Keratinocyte (primary cell): ENCODE results near the gene SOAT1. TPM values are rescaled to one million over a fixed set of nuclear protein-coding genes. Genes with fewer than 3 reads are reported as not detected.

Experiments
- DNase-seq: peaks from one replicate; pipeline ENCODE4 v3.0.0-alpha.2; 2011; ENCODE audit warnings: low read depth, missing footprints, low spot score
- FAIRE-seq: peaks from 2 replicates; lab custom pipeline; 2011; peaks lifted over from hg19 to GRCh38; lab: Jason Lieb, UNC
- H2AFZ ChIP-seq: 2 replicates; pipeline ENCODE4 v1.6.0; 2012; ENCODE audit warnings: low read length, control low read depth, inconsistent platforms; ENCODE audit not compliant: control insufficient read depth
- H3K27ac ChIP-seq: 2 replicates; pipeline ENCODE4 v1.5.1; 2011; ENCODE audit warnings: low read length; ENCODE audit not compliant: control insufficient read depth, insufficient read depth
- H3K27me3 ChIP-seq: 3 replicates; pipeline ENCODE4 v1.6.0; 2011; ENCODE audit warnings: low read length; ENCODE audit not compliant: control insufficient read depth, insufficient read depth; ENCODE audit errors: extremely low read depth
- H3K36me3 ChIP-seq, 2 experiments: 2 replicates in 1 of 2; 3 replicates in 1 of 2; pipeline ENCODE4 v1.5.1; 2011; ENCODE audit warnings: low read length in 2 of 2, mild to moderate bottlenecking in 1 of 2; ENCODE audit not compliant: control insufficient read depth in 2 of 2, insufficient read depth in 2 of 2; ENCODE audit errors: extremely low read depth in 1 of 2
- H3K4me1 ChIP-seq: 3 replicates; pipeline ENCODE4 v1.5.1; 2011; ENCODE audit warnings: low read length; ENCODE audit not compliant: control insufficient read depth, insufficient read depth; ENCODE audit errors: extremely low read depth
- H3K4me2 ChIP-seq: 3 replicates; pipeline ENCODE4 v1.6.0; 2011; ENCODE audit warnings: low read depth, low read length; ENCODE audit not compliant: control insufficient read depth, insufficient read depth; ENCODE audit errors: extremely low read depth
- H3K4me3 ChIP-seq, 3 experiments: fragments of 200-600 bp in 1 of 3; sonication (generic) in 1 of 3; 2 replicates in 2 of 3; 3 replicates in 1 of 3; pipeline ENCODE4 v1.5.1; 2011 to 2016; ENCODE audit warnings: low read length in 3 of 3, mild to moderate bottlenecking in 3 of 3, control low read depth in 2 of 3, inconsistent platforms in 1 of 3, low read depth in 1 of 3, mixed read lengths in 1 of 3, mixed run types in 1 of 3, moderate library complexity in 1 of 3; ENCODE audit not compliant: control insufficient read depth in 2 of 3, insufficient read depth in 2 of 3; ENCODE audit errors: extremely low read depth in 1 of 3
- H3K79me2 ChIP-seq: 2 replicates; pipeline ENCODE4 v1.6.0; 2012; ENCODE audit warnings: low read length; ENCODE audit not compliant: control insufficient read depth, insufficient read depth
- H3K9ac ChIP-seq: 3 replicates; pipeline ENCODE4 v1.6.0; 2011; ENCODE audit warnings: low read length; ENCODE audit not compliant: control insufficient read depth, insufficient read depth; ENCODE audit errors: extremely low read depth
- H3K9me1 ChIP-seq: 3 replicates; pipeline ENCODE4 v1.6.0; 2011; ENCODE audit warnings: low read length; ENCODE audit not compliant: control insufficient read depth, insufficient read depth; ENCODE audit errors: extremely low read depth
- H3K9me3 ChIP-seq: 2 replicates; pipeline ENCODE4 v1.5.1; 2012; ENCODE audit warnings: low read depth, low read length; ENCODE audit not compliant: control insufficient read depth
- H4K20me1 ChIP-seq: 3 replicates; pipeline ENCODE4 v1.6.0; 2011; ENCODE audit warnings: low read length; ENCODE audit not compliant: control insufficient read depth, insufficient read depth; ENCODE audit errors: extremely low read depth
- EZH2 ChIP-seq: IDR thresholded peaks from one replicate; pipeline ENCODE4 v1.6.1; 2012; ENCODE audit warnings: inconsistent platforms, mild to moderate bottlenecking, low read length, moderate library complexity
- dilution Hi-C: fragments of 300-500 bp; cut with MboI; formaldehyde crosslinking; loops from one replicate; pipeline ENCODE4 v1.7.0; 2020; ENCODE audit warnings: low sequenced_read_pairs; ENCODE audit not compliant: extremely low pct_ligation_motif_present
- polyA plus RNA-seq, 5 experiments: library from polyadenylated mRNA; depleted of rRNA in 3 of 5; stranded (reverse) in 3 of 5; stranded (forward) in 1 of 5; unstranded in 1 of 5; fragments of >200 nt; gene quantifications; 1 replicate in 1 of 5; 2 replicates in 3 of 5; 3 replicates in 1 of 5; pipeline versions ENCODE4 v1.2.1 to v1.2.3, GENCODE V29; 2011 to 2012; ENCODE audit warnings: missing spikeins in 2 of 5, low read depth in 1 of 5, low replicate concordance in 1 of 5
- TF ChIP-seq, protein P1 (sequence below), 3 experiments: IDR thresholded peaks in 1 of 3; conservative IDR thresholded peaks in 1 of 3; optimal IDR thresholded peaks in 1 of 3; 2 replicates in 2 of 3; 3 replicates in 1 of 3; pipeline versions ENCODE3 to v1.5.1; 2011; ENCODE audit warnings: low read length in 3 of 3, mild to moderate bottlenecking in 3 of 3, moderate library complexity in 2 of 3, control low read depth in 1 of 3, inconsistent platforms in 1 of 3; ENCODE audit not compliant: insufficient read depth in 2 of 3; ENCODE audit errors: extremely low read depth in 1 of 3

The SOAT1 gene
- polyA plus RNA-seq, 1 donor (not counting 4 experiments of a cell fraction or from before 2014, with no cell fraction given), result 62.9 TPM

DNA sequence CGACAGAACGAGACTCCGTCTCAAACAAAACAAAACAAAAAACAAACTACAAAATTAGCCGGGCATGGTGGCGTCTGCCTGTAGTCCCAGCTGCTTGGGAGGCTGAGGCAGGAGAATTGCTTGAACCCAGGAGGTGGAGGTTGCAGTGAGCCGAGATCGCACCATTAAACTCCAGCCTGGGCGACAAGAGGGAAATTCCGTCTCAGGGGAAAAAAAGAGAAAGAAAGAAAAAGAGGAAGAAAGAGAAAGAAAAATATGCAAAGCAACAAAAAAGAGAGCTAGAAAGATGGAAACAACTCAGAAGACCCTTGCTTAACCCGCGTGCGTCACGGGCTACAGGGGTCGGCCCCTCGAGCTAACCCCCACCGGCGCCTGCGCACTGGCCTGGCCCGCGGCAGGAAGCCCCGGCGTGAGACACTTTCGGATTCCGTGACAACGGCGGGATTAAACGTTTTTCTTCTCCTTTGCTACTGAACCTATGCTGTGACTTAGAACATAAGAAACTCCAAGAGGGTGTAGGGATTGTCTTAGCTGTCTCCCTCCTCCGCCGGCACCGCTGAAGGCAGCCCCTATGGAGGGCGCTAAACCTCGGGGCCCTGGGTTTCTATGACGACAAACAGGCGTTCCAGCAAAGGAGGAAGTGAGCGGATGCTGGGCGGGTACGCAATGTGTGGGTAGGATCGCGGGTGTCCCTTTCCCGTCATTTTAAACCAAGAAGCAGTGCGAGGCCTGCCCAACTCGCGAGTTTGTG is 71.9 kb downstream of the SOAT1 start, which contains the start of gene AXDND1:
Gene AXDND1, plus strand, starts transcription at position 630 of the 751 bp plus-strand sequence. CDS start 539 bp downstream, outside the sequence.
- peak; percentile 20 for FAIRE-seq
- dilution Hi-C loops, result no loop called here

DNA sequence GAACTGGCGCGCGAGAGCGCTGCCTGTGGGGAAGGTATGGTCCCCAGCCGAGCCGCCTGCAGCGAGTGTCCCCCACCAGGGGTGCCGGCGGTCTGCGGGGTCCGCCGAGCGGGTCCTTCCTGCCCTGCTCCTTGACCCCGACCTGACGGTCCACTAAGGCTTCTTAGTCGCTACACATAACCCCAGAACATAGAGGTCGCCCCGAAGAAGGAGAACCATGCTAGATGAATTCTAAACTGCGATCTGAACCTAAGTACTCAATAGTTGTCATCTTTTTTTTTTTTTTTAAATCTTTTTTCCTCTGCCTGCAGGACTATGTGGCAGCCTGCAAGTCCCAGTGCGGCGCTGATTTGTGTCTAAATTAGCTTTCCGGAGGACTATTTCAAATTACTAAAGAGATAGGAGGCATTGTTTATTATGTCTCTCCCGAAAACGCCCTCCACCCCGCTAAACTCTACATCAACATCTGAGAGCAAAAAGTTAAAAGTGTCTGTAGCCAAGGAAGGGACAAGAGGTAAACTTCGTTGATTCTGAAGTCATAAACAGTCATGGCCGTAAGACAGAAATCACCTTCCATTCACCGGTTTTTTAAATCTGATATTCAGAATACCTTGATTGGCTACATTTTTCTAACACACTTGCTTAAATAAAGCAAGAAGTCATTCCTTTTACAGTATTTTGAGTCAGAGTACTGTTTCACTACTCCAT is 72.7 kb downstream of the SOAT1 start:
- H3K27ac ChIP-seq, result peak overlapping the region; percentile 96
- TF ChIP-seq, protein P1, sequence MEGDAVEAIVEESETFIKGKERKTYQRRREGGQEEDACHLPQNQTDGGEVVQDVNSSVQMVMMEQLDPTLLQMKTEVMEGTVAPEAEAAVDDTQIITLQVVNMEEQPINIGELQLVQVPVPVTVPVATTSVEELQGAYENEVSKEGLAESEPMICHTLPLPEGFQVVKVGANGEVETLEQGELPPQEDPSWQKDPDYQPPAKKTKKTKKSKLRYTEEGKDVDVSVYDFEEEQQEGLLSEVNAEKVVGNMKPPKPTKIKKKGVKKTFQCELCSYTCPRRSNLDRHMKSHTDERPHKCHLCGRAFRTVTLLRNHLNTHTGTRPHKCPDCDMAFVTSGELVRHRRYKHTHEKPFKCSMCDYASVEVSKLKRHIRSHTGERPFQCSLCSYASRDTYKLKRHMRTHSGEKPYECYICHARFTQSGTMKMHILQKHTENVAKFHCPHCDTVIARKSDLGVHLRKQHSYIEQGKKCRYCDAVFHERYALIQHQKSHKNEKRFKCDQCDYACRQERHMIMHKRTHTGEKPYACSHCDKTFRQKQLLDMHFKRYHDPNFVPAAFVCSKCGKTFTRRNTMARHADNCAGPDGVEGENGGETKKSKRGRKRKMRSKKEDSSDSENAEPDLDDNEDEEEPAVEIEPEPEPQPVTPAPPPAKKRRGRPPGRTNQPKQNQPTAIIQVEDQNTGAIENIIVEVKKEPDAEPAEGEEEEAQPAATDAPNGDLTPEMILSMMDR (optimal IDR thresholded peaks at IDR 0.05 in 1 of 3, IDR thresholded peaks at IDR 0.05 in 1 of 3, conservative IDR thresholded peaks at IDR 0.05 in 1 of 3; ENCODE audit: extremely low read depth in 1 of 3, insufficient read depth in 2 of 3, low read length in 3 of 3), result no peak
- no peak for TF ChIP-seq EZH2
- peak overlapping the region; percentile 96 for H3K9ac ChIP-seq
- H3K4me1 ChIP-seq, result peaks cover 4% of the 10 kb centered on the region
- no peaks in the 10 kb centered on the region for H3K36me3 ChIP-seq
- H3K9me1 ChIP-seq, result no peaks in the 10 kb centered on the region
- H3K9me3 ChIP-seq, result no peaks in the 10 kb centered on the region
- no peaks in the 10 kb centered on the region for H3K79me2 ChIP-seq
- dilution Hi-C loops, result no loop called here
- DNase-seq (no peak), FAIRE-seq (no peak)
- peak overlapping the region; percentile 65 to 92 (median 78) for H3K4me3 ChIP-seq
- peak overlapping the region; percentile 98 for H3K4me2 ChIP-seq
- peak overlapping the region; percentile 96 for H2AFZ ChIP-seq
- H3K27me3 ChIP-seq, result no peaks in the 10 kb centered on the region
- no peaks in the 10 kb centered on the region for H4K20me1 ChIP-seq

More for the DNA sequence above, 71.9 kb downstream of the SOAT1 start, which contains the start of gene AXDND1:
- Histone ChIP-seq H3K4me1 (peaks cover 4% of the 10 kb centered on the region), H3K4me2 (peak within 1 kb of the TSS; percentile 98), H3K9ac (peak within 1 kb of the TSS; percentile 96), H3K36me3 (no peaks in the 10 kb centered on the region), H3K9me3 (no peaks in the 10 kb centered on the region), H3K27me3 (no peaks in the 10 kb centered on the region), H2AFZ (peak within 1 kb of the TSS; percentile 96), H3K27ac (peak within 1 kb of the TSS; percentile 96), H3K4me3 (peak within 1 kb of the TSS; percentile 65 to 92 (median 78)), H3K9me1 (no peaks in the 10 kb centered on the region), H4K20me1 (no peaks in the 10 kb centered on the region), H3K79me2 (no peaks in the 10 kb centered on the region)
- TF ChIP-seq, protein P1 (optimal IDR thresholded peaks at IDR 0.05 in 1 of 3, IDR thresholded peaks at IDR 0.05 in 1 of 3, conservative IDR thresholded peaks at IDR 0.05 in 1 of 3; ENCODE audit: extremely low read depth in 1 of 3, insufficient read depth in 2 of 3, low read length in 3 of 3), result peak in 1 of 3 experiments; percentile 7
- TF ChIP-seq EZH2, result no peak
- DNase-seq, result peak; percentile 28
